ENCODE results near the gene RSRC1.

GRCh38 chr3:158134363-158134762 is 24.5 kb downstream of the RSRC1 start:
- no peak for TF ChIP-seq EZH2 (IDR thresholded peaks at IDR 0.05; ENCODE audit: borderline replicate concordance)
- no peak for TF ChIP-seq CTCF (IDR thresholded peaks at IDR 0.05; ENCODE audit: poor library complexity)

All from hepatocyte (in vitro differentiated cells).